K562 (cell line): ENCODE data around the gene DMAC1. TPM values are rescaled to one million over a fixed set of nuclear protein-coding genes. Genes with fewer than 3 reads are reported as not detected.

Experiments
- ATAC-seq: fragments of 200-7000 bp; cut with Tn5 transposase; 3 replicates; pipeline ENCODE4 v1.9.1; 2020; ENCODE audit warnings: moderate library complexity
- BruUV-seq: library from RNA; stranded (reverse); fragments of 400-500 nt; replicated peaks from 2 replicates; lab custom pipeline; 2021; lab: Mats Ljungman, UMichigan
- CTCF ChIA-PET: fragments of 300-600 bp; formaldehyde crosslinking; extraction: SDS; loops from one replicate; lab custom pipeline; 2021; ENCODE audit warnings: low intra/inter-chr PET ratio; lab: Yijun Ruan, JAX
- POLR2A ChIA-PET: fragments of 300-600, 350-650 bp; sonication (Branson Sonifier 250); formaldehyde crosslinking; extraction: SDS; loops from one replicate; lab custom pipeline; 2021; ENCODE audit warnings: antibody characterized with exemption, inconsistent platforms; lab: Yijun Ruan, JAX
- DNase-seq, 4 experiments: peaks; one replicate each; pipeline versions ENCODE4 v3.0.0 to v3.0.0-alpha.2; 2011 to 2018; ENCODE audit warnings: low spot score in 3 of 4, mixed read lengths in 3 of 4; ENCODE audit errors: extremely low read depth in 1 of 4
- FAIRE-seq: peaks from 2 replicates; lab custom pipeline; 2011; peaks lifted over from hg19 to GRCh38; lab: Jason Lieb, UNC
- H2AFZ ChIP-seq: 2 replicates; pipeline ENCODE4 v1.6.0; 2011; ENCODE audit warnings: low read depth, low read length, control low read depth, inconsistent platforms
- H3K27ac ChIP-seq: fragments of 200-600 bp; 3 replicates; pipeline ENCODE4 v1.8.0; 2011; ENCODE audit warnings: low read depth, mild to moderate bottlenecking, control low read depth, inconsistent platforms, low read length, moderate library complexity, mixed read lengths; ENCODE audit errors: extremely low read depth
- H3K27me3 ChIP-seq, 2 experiments: fragments of 300-600 bp in 1 of 2; 2 replicates in 1 of 2; 3 replicates in 1 of 2; pipeline versions ENCODE4 v1.6.0 to v1.8.0; 2011; ENCODE audit warnings: inconsistent platforms in 2 of 2, low read length in 2 of 2, mild to moderate bottlenecking in 1 of 2, mixed read lengths in 1 of 2, moderate library complexity in 1 of 2; ENCODE audit not compliant: control insufficient read depth in 2 of 2, insufficient read depth in 2 of 2
- H3K36me3 ChIP-seq: fragments of 300-600 bp; 3 replicates; pipeline ENCODE4 v1.8.0; 2011; ENCODE audit warnings: mild to moderate bottlenecking, low read length, inconsistent platforms; ENCODE audit not compliant: control insufficient read depth, insufficient read depth
- H3K4me1 ChIP-seq, 2 experiments: fragments of 200-600 bp in 1 of 2; replicated peaks in 1 of 2; 2 replicates in 1 of 2; 3 replicates in 1 of 2; pipeline versions ENCODE4 v1.5.1 to v1.8.0; 2011; ENCODE audit warnings: inconsistent platforms in 2 of 2, low read length in 2 of 2, mild to moderate bottlenecking in 1 of 2, mixed read lengths in 1 of 2, moderate library complexity in 1 of 2; ENCODE audit not compliant: control insufficient read depth in 2 of 2, insufficient read depth in 2 of 2
- H3K4me2 ChIP-seq: 2 replicates; pipeline ENCODE4 v1.6.1; 2011; ENCODE audit warnings: low read length, control low read depth, inconsistent platforms, mixed read lengths; ENCODE audit not compliant: insufficient read depth
- H3K4me3 ChIP-seq: fragments of 200-600 bp; sonication (generic), shearing (Covaris generic); 2 replicates; pipeline ENCODE4 v1.5.1; 2016; ENCODE audit warnings: control low read depth, inconsistent platforms
- H3K79me2 ChIP-seq: fragments of 200-600 bp; 3 replicates; pipeline ENCODE4 v1.8.0; 2011; ENCODE audit warnings: low read length, inconsistent platforms; ENCODE audit not compliant: control insufficient read depth, insufficient read depth
- H3K9ac ChIP-seq, 2 experiments: 2 replicates each; pipeline versions ENCODE4 v1.6.0 to v1.6.1; 2011; ENCODE audit warnings: low read depth in 2 of 2, low read length in 2 of 2, control low read depth in 1 of 2, inconsistent platforms in 1 of 2, mild to moderate bottlenecking in 1 of 2, mixed read lengths in 1 of 2; ENCODE audit not compliant: insufficient read depth in 1 of 2
- H3K9me1 ChIP-seq: one replicate; pipeline ENCODE4 v1.6.0; 2011; ENCODE audit warnings: inconsistent platforms, mild to moderate bottlenecking, low read length, moderate library complexity; ENCODE audit not compliant: control insufficient read depth, insufficient read depth
- H3K9me3 ChIP-seq: replicated peaks from 2 replicates; pipeline ENCODE4 v1.5.1; 2011; ENCODE audit warnings: low read depth, low read length, inconsistent platforms; ENCODE audit not compliant: control insufficient read depth, insufficient read depth
- H4K20me1 ChIP-seq: replicated peaks from 2 replicates; pipeline ENCODE4 v1.6.1; 2011; ENCODE audit warnings: low read length, inconsistent platforms, mixed read lengths; ENCODE audit not compliant: control insufficient read depth, insufficient read depth
- CBX3 ChIP-seq, 2 experiments: IDR thresholded peaks; 1 replicate in 1 of 2; 2 replicates in 1 of 2; pipeline ENCODE4 v1.6.1; 2012; ENCODE audit warnings: inconsistent platforms in 2 of 2, low read length in 2 of 2, borderline replicate concordance in 1 of 2, control low read depth in 1 of 2
- CCNT2 ChIP-seq: IDR thresholded peaks from 2 replicates; pipeline ENCODE4 v1.6.1; 2011; ENCODE audit warnings: borderline replicate concordance, low read depth, mild to moderate bottlenecking, moderate library complexity, mixed read lengths, low read length; ENCODE audit not compliant: insufficient read length; ENCODE audit errors: extremely low read depth
- COPS2 ChIP-seq: fragments of 450-650 bp; conservative IDR thresholded peaks from 2 replicates; pipeline ENCODE4 v1.6.1; 2016; ENCODE audit warnings: mild to moderate bottlenecking, moderate library complexity
- CREB3L1 ChIP-seq: fragments of 450-650 bp; IDR thresholded peaks from 2 replicates; pipeline ENCODE4 v1.6.1; 2014; ENCODE audit warnings: low read depth, mild to moderate bottlenecking, moderate library complexity, borderline replicate concordance
- KDM2B ChIP-seq: fragments of 250-450 bp; sonication (Bioruptor Pico); IDR thresholded peaks from 2 replicates; pipeline ENCODE4 v1.8.0; 2021; ENCODE audit warnings: mild to moderate bottlenecking, moderate library complexity
- MAZ ChIP-seq, 2 experiments: fragments of 450-650 bp in 1 of 2; sonication (generic) in 1 of 2; formaldehyde crosslinking; IDR thresholded peaks in 1 of 2; conservative IDR thresholded peaks in 1 of 2; 2 replicates each; pipeline versions ENCODE4 v1.4.0 to v1.5.0; 2020; ENCODE audit warnings: mild to moderate bottlenecking in 1 of 2, missing genetic modification reagents in 1 of 2
- MEF2D ChIP-seq: conservative IDR thresholded peaks from 2 replicates; pipeline ENCODE4 v1.6.1; 2016; ENCODE audit warnings: low read depth, missing genetic modification characterization, missing compliant biosample characterization
- MTA2 ChIP-seq: fragments of 450-650 bp; IDR thresholded peaks from 2 replicates; pipeline ENCODE4 v1.6.1; 2016; ENCODE audit warnings: low read depth
- SAFB2 ChIP-seq: fragments of 200-400 bp; formaldehyde crosslinking; IDR thresholded peaks from 2 replicates; pipeline ENCODE4 v1.6.1; 2018; ENCODE audit warnings: borderline replicate concordance, low read length, low read depth, moderate library complexity; ENCODE audit not compliant: severe bottlenecking
- USF1 ChIP-seq: sonication (generic); formaldehyde crosslinking; IDR thresholded peaks from 2 replicates; pipeline ENCODE4 v1.9.0; 2022; ENCODE audit warnings: mild to moderate bottlenecking, missing genetic modification reagents
- ZBTB9 ChIP-seq: fragments of 450-650 bp; formaldehyde crosslinking; IDR thresholded peaks from 2 replicates; pipeline ENCODE4 v1.4.0; 2020; ENCODE audit warnings: mild to moderate bottlenecking, moderate library complexity
- ZKSCAN3 ChIP-seq: fragments of 250-450 bp; sonication (Bioruptor Pico); IDR thresholded peaks from 2 replicates; pipeline ENCODE4 v1.4.0; 2020
- ZNF217 ChIP-seq: sonication (generic); formaldehyde crosslinking; IDR thresholded peaks from 2 replicates; pipeline ENCODE4 v1.8.0; 2022; ENCODE audit warnings: mild to moderate bottlenecking, missing genetic modification reagents
- ZNF24 ChIP-seq: fragments of 450-650 bp; IDR thresholded peaks from 2 replicates; pipeline ENCODE4 v1.6.1; 2016
- WGBS: fragments of 100-300 bp; shearing (Covaris generic); methylation state at CpG from one replicate; pipeline ENCODE4 v1.1.6; 2016; ENCODE audit warnings: low coverage, mixed read lengths; ENCODE audit not compliant: insufficient coverage; ENCODE audit errors: missing lambda C conversion rate; 5-methylcytosine and 5-hydroxymethylcytosine counted together
- in situ Hi-C: fragments of 300-500 bp; cut with MboI; formaldehyde crosslinking; loops from 4 replicates; pipeline ENCODE4 v1.15.0; 2018; ENCODE audit warnings: inconsistent platforms, mixed read lengths
- intact Hi-C: fragments of 100-400 bp; cut with micrococcal nuclease; formaldehyde crosslinking; loops from 2 replicates; pipeline ENCODE4 v1.14.2; 2022
- polyA plus RNA-seq, 8 experiments: library from polyadenylated mRNA; depleted of rRNA in 4 of 8; stranded (reverse) in 5 of 8; unstranded in 3 of 8; fragments of >200 nt; fragmentation: Nextera tagmentation in 2 of 8; fragmentation: Illumina TruSeq in 1 of 8; extraction: Ambion mirVana in 2 of 8; extraction: Trizol in 1 of 8; gene quantifications; 2 replicates each; pipeline versions ENCODE4 v1.2.1 to v1.2.3, GENCODE V29; 2011 to 2014; ENCODE audit warnings: inconsistent platforms in 1 of 8, missing spikeins in 1 of 8
- total RNA-seq, 7 experiments: library from RNA; depleted of rRNA in 6 of 7; stranded (reverse); fragments of >200 nt in 6 of 7; fragmentation: Illumina TruSeq in 2 of 7; extraction: Trizol in 2 of 7; gene quantifications; 2 replicates each; pipeline versions ENCODE4 v1.2.1 to v1.2.3, GENCODE V29; 2011 to 2021; ENCODE audit warnings: low replicate concordance in 1 of 7

The DMAC1 gene
- total and polyA plus RNA-seq, 9 of the 15 experiments (the other 6 are each of a cell fraction or from before 2014, with no cell fraction given): 15.9 to 94.4 (median 38.4) TPM

GRCh38 chr9:7784472-7784871 is 15.1 kb downstream of the DMAC1 start:
- no peak for DNase-seq
- intact Hi-C loops: no loop called here
- no peaks in the 10 kb centered on the region for H4K20me1 ChIP-seq
- H3K27me3 ChIP-seq: no peaks in the 10 kb centered on the region
- no peak overlapping the region for H3K27ac ChIP-seq
- no peaks in the 10 kb centered on the region for H3K9me3 ChIP-seq
- TF ChIP-seq MTA2: no peak
- no peak for TF ChIP-seq USF1 (CRISPR knock-in tag)
- no peak for TF ChIP-seq CBX3 (IDR thresholded peaks at IDR 0.05; ENCODE audit: borderline replicate concordance in 1 of 2, low read length in 2 of 2)
- no peak for TF ChIP-seq MEF2D (tag)
- TF ChIP-seq COPS2: no peak
- TF ChIP-seq ZKSCAN3 (CRISPR knock-in tag): no peak
- TF ChIP-seq ZNF24: no peak
- no peak for TF ChIP-seq CREB3L1
- TF ChIP-seq MAZ (CRISPR knock-in tag; conservative IDR thresholded peaks at IDR 0.05 in 1 of 2, IDR thresholded peaks at IDR 0.05 in 1 of 2): no peak
- TF ChIP-seq ZBTB9 (CRISPR knock-in tag): no peak
- no peak for TF ChIP-seq CCNT2
- no peak for TF ChIP-seq SAFB2
- TF ChIP-seq ZNF217: no peak
- no peak for TF ChIP-seq KDM2B (CRISPR knock-in tag)
- TF ChIP-seq, all 486 proteins: peak for 0
- no peaks in the 10 kb centered on the region for H3K4me1 ChIP-seq
- FAIRE-seq (no peak), ATAC-seq (no peak)
- no peaks in the 10 kb centered on the region for H3K9me1 ChIP-seq
- in situ Hi-C loops: no loop called here
- H2AFZ ChIP-seq: no peak overlapping the region
- H3K9ac ChIP-seq: no peak overlapping the region
- no peak overlapping the region for H3K4me2 ChIP-seq
- CTCF ChIA-PET: no interaction called here
- POLR2A ChIA-PET: no interaction called here
- 56% methylated on average over 4 of the region's 6 CpGs for WGBS
- no peaks in the 10 kb centered on the region for H3K36me3 ChIP-seq
- BruUV-seq: no TSS peak
- H3K4me3 ChIP-seq: no peak overlapping the region
- H3K79me2 ChIP-seq: no peaks in the 10 kb centered on the region
